ENCODE results near the gene GALR1. TPM values are rescaled to one million over a fixed set of nuclear protein-coding genes. Genes with fewer than 3 reads are reported as not detected.

Gene GALR1
- total RNA-seq, 2 experiments from 2014 or later = not detected

DNA sequence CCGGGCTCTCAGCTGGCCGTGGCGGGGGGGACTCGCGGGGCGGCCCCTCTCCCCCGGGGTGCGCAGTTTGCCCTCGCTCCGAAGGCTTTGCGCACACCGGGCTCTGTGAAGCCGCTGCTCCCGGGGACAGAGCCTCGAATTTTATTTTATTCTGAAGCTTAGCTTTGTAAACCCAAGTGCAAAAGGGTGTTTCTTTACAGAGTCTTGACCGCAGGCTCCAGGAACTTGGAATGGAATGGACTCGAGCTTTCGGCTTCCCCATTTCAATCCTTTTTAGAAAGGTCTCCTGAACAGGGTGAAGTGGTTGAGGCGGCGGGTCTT, 2.0 kb downstream of the GALR1 start:
- Histone ChIP-seq H3K27me3 (ENCODE audit: control insufficient read depth in 1 of 2, insufficient read depth in 2 of 2, low read length in 2 of 2) (peaks cover 42 to 62% of the 10 kb centered on the region in 2 experiments), H3K4me3 (ENCODE audit: low read length) (no peak overlapping the region), H3K9me3 (ENCODE audit: control insufficient read depth in 1 of 2, insufficient read depth in 1 of 2, low read length in 2 of 2) (peaks cover 14 to 19% of the 10 kb centered on the region in 2 experiments), H3K36me3 (ENCODE audit: insufficient read depth, low read length) (no peaks in the 10 kb centered on the region), H3K27ac (ENCODE audit: low read depth in 1 of 2, low read length in 2 of 2) (no peak overlapping the region), H3K4me1 (ENCODE audit: insufficient read depth, low read length) (peaks cover 20% of the 10 kb centered on the region)
- peaks cover 79% of the 10 kb centered on the region for H3K27me3 Mint-ChIP-seq
- no peak overlapping the region for H3K27ac Mint-ChIP-seq
- H3K36me3 Mint-ChIP-seq (ENCODE audit: low read depth) = no peaks in the 10 kb centered on the region
- ChIA-PET CTCF (no interaction called here), POLR2A (no interaction called here)
- peaks cover 8% of the 10 kb centered on the region for H3K4me1 Mint-ChIP-seq (ENCODE audit: low read depth)
- TF ChIP-seq, protein P1, sequence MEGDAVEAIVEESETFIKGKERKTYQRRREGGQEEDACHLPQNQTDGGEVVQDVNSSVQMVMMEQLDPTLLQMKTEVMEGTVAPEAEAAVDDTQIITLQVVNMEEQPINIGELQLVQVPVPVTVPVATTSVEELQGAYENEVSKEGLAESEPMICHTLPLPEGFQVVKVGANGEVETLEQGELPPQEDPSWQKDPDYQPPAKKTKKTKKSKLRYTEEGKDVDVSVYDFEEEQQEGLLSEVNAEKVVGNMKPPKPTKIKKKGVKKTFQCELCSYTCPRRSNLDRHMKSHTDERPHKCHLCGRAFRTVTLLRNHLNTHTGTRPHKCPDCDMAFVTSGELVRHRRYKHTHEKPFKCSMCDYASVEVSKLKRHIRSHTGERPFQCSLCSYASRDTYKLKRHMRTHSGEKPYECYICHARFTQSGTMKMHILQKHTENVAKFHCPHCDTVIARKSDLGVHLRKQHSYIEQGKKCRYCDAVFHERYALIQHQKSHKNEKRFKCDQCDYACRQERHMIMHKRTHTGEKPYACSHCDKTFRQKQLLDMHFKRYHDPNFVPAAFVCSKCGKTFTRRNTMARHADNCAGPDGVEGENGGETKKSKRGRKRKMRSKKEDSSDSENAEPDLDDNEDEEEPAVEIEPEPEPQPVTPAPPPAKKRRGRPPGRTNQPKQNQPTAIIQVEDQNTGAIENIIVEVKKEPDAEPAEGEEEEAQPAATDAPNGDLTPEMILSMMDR (IDR thresholded peaks at IDR 0.05) = no peak
- no peak for ATAC-seq (ENCODE audit: poor library complexity)
- no peak overlapping the region for H3K4me3 Mint-ChIP-seq
- no peaks in the 10 kb centered on the region for H3K9me3 Mint-ChIP-seq
- intact Hi-C loops (cut with DNase I, micrococcal nuclease) = no loop called here
- no peak for DNase-seq

DNA sequence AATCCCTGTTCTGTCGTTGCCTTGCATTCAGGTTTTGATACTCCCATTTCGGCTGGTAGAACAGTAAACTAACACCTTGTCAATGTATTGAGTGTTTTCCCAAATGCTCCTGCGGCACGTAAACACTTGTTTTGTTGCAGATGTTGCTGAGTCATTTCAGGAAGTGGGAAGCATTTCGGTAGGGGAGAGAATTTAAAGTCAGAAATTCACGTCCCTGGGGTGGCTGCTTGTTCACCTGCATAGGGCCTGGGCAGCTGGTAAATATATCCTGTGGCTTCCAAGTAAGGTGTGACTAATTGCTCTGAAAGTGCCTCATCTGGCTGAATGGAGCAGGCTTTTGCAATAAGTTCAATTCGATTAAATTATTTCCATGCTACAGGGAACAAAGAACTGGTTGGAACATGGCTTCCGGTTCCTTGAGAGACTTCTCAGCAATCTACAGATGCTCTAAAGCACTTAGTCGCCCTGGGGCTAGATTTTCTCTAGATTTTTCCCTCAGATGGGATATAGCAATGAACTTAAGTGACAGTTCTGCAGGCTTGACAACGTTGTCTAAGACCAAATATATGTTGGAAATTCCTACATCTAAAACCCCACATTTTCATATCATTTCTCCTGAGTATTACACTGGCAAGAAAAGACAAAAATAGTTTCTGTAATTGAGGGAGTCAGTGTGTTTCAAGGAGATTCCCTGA, 5.2 kb downstream of the GALR1 start:
- no peak for ATAC-seq (ENCODE audit: poor library complexity)
- Mint-ChIP-seq H3K9me3 (no peaks in the 10 kb centered on the region), H3K36me3 (ENCODE audit: low read depth) (no peaks in the 10 kb centered on the region), H3K4me1 (ENCODE audit: low read depth) (no peaks in the 10 kb centered on the region), H3K4me3 (no peak overlapping the region), H3K27ac (no peak overlapping the region), H3K27me3 (peaks cover 59% of the 10 kb centered on the region)
- ChIA-PET POLR2A (no interaction called here), CTCF (no interaction called here)
- TF ChIP-seq, protein P1 (IDR thresholded peaks at IDR 0.05) = no peak
- Histone ChIP-seq H3K27me3 (ENCODE audit: control insufficient read depth in 1 of 2, insufficient read depth in 2 of 2, low read length in 2 of 2) (peaks cover 30% of the 10 kb centered on the region in 2 experiments), H3K36me3 (ENCODE audit: insufficient read depth, low read length) (no peaks in the 10 kb centered on the region), H3K4me3 (ENCODE audit: low read length) (no peak overlapping the region), H3K9me3 (ENCODE audit: control insufficient read depth in 1 of 2, insufficient read depth in 1 of 2, low read length in 2 of 2) (peaks cover 0 to 21% of the 10 kb centered on the region in 2 experiments), H3K27ac (ENCODE audit: low read depth in 1 of 2, low read length in 2 of 2) (no peak overlapping the region), H3K4me1 (ENCODE audit: insufficient read depth, low read length) (peaks cover 8% of the 10 kb centered on the region)
- DNase-seq = no peak
- intact Hi-C loops (cut with DNase I, micrococcal nuclease) = no loop called here

DNA sequence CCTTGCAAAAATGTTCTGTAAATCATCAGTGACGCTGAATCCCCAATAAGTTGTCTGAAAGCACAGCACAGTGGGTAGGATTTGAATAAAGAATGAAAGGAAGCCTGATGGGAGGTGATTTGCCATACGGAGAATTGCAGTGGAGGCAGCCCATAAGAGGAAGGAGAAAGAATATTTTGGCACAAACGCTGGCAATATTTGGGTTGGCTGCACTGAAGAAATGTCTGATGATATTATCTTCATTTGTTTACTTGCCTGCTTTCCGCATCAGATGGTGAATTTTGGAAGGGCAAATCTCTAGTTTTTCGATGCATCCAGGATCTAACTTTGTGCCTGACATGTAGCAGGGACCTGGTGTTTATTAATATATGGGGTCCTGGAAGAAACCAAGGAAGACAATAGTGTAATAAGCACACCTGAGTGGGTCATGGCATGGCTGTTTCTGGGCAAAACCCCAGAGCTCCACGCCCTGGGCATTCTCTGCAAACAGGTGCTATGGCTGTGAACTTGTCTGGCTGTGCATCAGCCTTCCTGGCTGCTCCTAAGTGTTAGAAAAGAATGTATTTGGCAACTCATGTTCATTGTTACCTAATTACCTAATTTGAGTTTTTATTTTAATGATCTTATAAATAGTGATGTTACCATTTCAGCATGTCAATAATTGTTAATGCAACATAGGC, 5.9 kb downstream of the GALR1 start:
- H3K4me3 ChIP-seq (ENCODE audit: low read length) = no peak overlapping the region
- Mint-ChIP-seq H3K4me1 (ENCODE audit: low read depth) (no peaks in the 10 kb centered on the region), H3K4me3 (no peak overlapping the region), H3K9me3 (no peaks in the 10 kb centered on the region), H3K27ac (no peak overlapping the region), H3K36me3 (ENCODE audit: low read depth) (no peaks in the 10 kb centered on the region), H3K27me3 (peaks cover 58% of the 10 kb centered on the region)
- ChIA-PET CTCF (no interaction called here), POLR2A (no interaction called here)
- TF ChIP-seq, protein P1 (IDR thresholded peaks at IDR 0.05) = no peak
- peaks cover 24% of the 10 kb centered on the region in 2 experiments for H3K27me3 ChIP-seq (ENCODE audit: control insufficient read depth in 1 of 2, insufficient read depth in 2 of 2, low read length in 2 of 2)
- peaks cover 0 to 17% of the 10 kb centered on the region in 2 experiments for H3K9me3 ChIP-seq (ENCODE audit: control insufficient read depth in 1 of 2, insufficient read depth in 1 of 2, low read length in 2 of 2)
- no peaks in the 10 kb centered on the region for H3K36me3 ChIP-seq (ENCODE audit: insufficient read depth, low read length)
- peaks cover 3% of the 10 kb centered on the region for H3K4me1 ChIP-seq (ENCODE audit: insufficient read depth, low read length)
- intact Hi-C loops (cut with DNase I, micrococcal nuclease) = no loop called here
- DNase-seq (no peak), ATAC-seq (ENCODE audit: poor library complexity) (no peak)
- H3K27ac ChIP-seq (ENCODE audit: low read depth in 1 of 2, low read length in 2 of 2) = no peak overlapping the region

All from CD4-positive, alpha-beta T cell (primary cell).